Uterus (tissue), 2 donors: ENCODE data around the gene COL4A2.

Experiments
- CTCF ChIP-seq, 4 experiments: fragments of 200-600 bp in 2 of 4; fragments of 450-650 bp in 2 of 4; sonication (generic) in 2 of 4; IDR thresholded peaks; one replicate each; pipeline ENCODE4 v1.5.1; 2016 to 2019; ENCODE audit warnings: antibody characterized with exemption in 4 of 4, mild to moderate bottlenecking in 2 of 4, moderate library complexity in 1 of 4
- POLR2A ChIP-seq, 2 donors: fragments of 450-650 bp; IDR thresholded peaks; one replicate each; pipeline ENCODE4 v1.6.1; 2016; ENCODE audit warnings: antibody characterized with exemption in 2 of 2, mild to moderate bottlenecking in 1 of 2, moderate library complexity in 1 of 2

- TF ChIP-seq POLR2A (IDR thresholded peaks at IDR 0.05): no peak
- TF ChIP-seq CTCF (IDR thresholded peaks at IDR 0.05): no peak
Measured at GRCh38 chr13:110495376-110495775, 188.3 kb downstream of the COL4A2 start.
